AG04449 (cell line): ENCODE results near the gene TASP1.

ENCODE experiments used
- CTCF ChIA-PET: fragments of 350-600 bp; formaldehyde crosslinking; extraction: SDS; loops from one replicate; lab custom pipeline; 2021; ENCODE audit warnings: antibody characterized with exemption; lab: Yijun Ruan, JAX
- POLR2A ChIA-PET: fragments of 400-600, 350-600 bp; formaldehyde crosslinking; extraction: SDS; loops from one replicate; lab custom pipeline; 2020; ENCODE audit warnings: antibody characterized with exemption, inconsistent platforms; lab: Yijun Ruan, JAX
- DNase-seq: peaks from one replicate; pipeline ENCODE4 v3.0.0-alpha.2; 2010; ENCODE audit warnings: low read depth, low spot score
- H3K4me3 ChIP-seq: 2 replicates; pipeline ENCODE4 v1.5.1; 2011; ENCODE audit warnings: low read depth, mild to moderate bottlenecking, control low read depth, low read length
- CTCF ChIP-seq: IDR thresholded peaks from one replicate; pipeline ENCODE4 v1.5.1; 2011; ENCODE audit warnings: mild to moderate bottlenecking, moderate library complexity, low read length, control low read depth, inconsistent platforms; ENCODE audit not compliant: insufficient read depth; ENCODE audit errors: missing control alignments

TASP1 gene

DNA sequence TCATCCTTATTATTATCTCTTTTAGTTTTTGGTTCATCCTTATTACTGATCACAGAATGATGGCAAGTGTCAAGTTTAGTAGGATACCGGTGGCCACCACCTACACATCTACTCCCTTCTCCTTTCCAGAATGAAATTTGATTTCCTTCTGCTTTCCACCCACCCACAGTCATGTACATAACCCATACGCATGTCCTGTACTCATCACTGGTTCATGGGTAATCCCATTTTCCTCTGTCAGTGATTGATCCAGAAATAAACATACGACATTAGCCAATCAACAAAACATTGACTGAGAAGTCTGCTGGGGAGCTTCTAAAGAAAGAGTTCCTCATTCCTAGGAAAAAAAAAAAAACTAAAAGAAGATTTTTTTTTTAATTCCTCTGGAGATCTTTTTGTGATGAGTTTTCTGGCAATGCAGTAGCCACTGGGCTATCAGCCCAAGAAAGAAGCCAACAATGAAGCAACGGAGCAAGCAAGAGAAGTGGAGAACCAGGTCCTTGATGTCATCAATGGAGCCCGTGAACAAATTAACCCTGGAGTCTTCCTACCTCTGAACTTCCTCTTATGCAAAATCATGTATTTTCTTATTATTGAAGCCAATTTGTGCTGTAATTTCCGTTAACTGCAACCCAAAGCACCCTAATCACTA, 127.8 kb downstream of the TASP1 start:
- CTCF ChIA-PET = no interaction called here

DNA sequence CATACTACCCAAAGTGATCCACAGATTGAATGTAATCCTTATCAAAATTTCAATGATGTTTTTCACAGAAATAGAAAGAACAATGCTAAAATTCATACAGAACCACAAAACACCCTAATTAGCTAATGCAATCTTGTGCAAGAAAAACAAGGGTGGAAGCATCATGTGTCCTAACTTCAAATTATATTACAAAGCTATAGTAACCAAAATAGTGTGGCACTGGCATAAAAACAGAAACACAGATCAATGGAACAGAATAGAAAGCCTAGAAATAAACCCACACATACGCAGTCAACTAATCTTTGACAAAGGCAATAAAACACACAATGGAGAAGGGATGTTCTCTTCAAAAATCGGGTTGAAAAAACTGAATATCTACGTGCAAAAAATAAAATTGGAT, 131.1 kb downstream of the TASP1 start:
- no peak for TF ChIP-seq CTCF
- H3K4me3 ChIP-seq = no peak overlapping the region
- no peak for DNase-seq
- ChIA-PET POLR2A (no interaction called here), CTCF (interaction anchor here (0.8 kb wide), 1 partner anchor 15 kb away, joined by 3 read pairs; no protein-coding TSS in a partner anchor)

More for the DNA sequence above, 127.8 kb downstream of the TASP1 start:
- POLR2A ChIA-PET = no interaction called here
- no peak for DNase-seq
- H3K4me3 ChIP-seq = no peak overlapping the region
- TF ChIP-seq CTCF = no peak

GRCh38 chr20:13501500-13501899, 137.2 kb downstream of the TASP1 start:
- H3K4me3 ChIP-seq = no peak overlapping the region
- no peak for TF ChIP-seq CTCF
- ChIA-PET POLR2A (no interaction called here), CTCF (no interaction called here)
- DNase-seq = no peak

- TF ChIP-seq CTCF = no peak
- POLR2A ChIA-PET = no interaction called here
- no peak for DNase-seq
- CTCF ChIA-PET = no interaction called here
- H3K4me3 ChIP-seq = no peak overlapping the region
Measured at GRCh38 chr20:13494019-13494418, 144.7 kb downstream of the TASP1 start.

GRCh38 chr20:13493143-13493542, 145.6 kb downstream of the TASP1 start:
- POLR2A ChIA-PET = no interaction called here
- CTCF ChIA-PET = interaction anchor here (1.1 to 2.9 kb wide), 3 partner anchors 10 to 53 kb away, joined by 3 to 13 read pairs (median 3); no protein-coding TSS in a partner anchor

More at GRCh38 chr20:13493143-13493542, 145.6 kb downstream of the TASP1 start:
- no peak overlapping the region for H3K4me3 ChIP-seq
- DNase-seq = no peak
- TF ChIP-seq CTCF = no peak
